Neural progenitor cell (in vitro differentiated cells): ENCODE measurements around the gene HLA-F.

Experiments
- EZH2 ChIP-seq: fragments of 200-600 bp; sonication (generic); IDR thresholded peaks from 2 replicates; pipeline ENCODE4 v1.6.1; 2017; ENCODE audit warnings: antibody characterized with exemption, mild to moderate bottlenecking, moderate library complexity
- EZH2phosphoT487 ChIP-seq: fragments of 200-600 bp; sonication (generic); IDR thresholded peaks from 2 replicates; pipeline ENCODE4 v1.6.1; 2017; ENCODE audit warnings: antibody characterized with exemption
- TF ChIP-seq, protein P1 (sequence below): fragments of 200-600 bp; sonication (generic); IDR thresholded peaks from 2 replicates; pipeline ENCODE4 v1.5.1; 2017; ENCODE audit warnings: antibody characterized with exemption, mild to moderate bottlenecking

DNA sequence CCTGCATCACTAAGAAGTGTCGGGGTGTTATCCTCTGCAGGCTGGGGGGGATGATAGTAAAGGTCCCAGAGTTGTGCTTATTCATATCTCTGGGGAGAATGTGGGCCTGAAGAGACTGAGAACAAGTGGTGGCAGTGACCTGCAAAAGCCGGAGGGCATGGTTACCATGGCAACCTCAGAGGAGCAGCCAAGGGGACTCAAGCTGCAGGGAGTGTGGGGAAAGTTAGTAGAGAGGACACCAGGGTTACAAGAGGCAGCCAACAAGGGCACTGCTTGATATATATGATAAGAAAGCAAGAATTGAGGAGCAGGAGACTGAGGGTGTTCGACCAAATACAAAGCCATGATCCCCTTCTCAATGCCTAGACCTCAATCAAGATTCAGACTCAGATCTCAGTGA is 46.1 kb downstream of the HLA-F start:
- TF ChIP-seq EZH2phosphoT487 (no peak), EZH2 (no peak)
- TF ChIP-seq, protein P1, sequence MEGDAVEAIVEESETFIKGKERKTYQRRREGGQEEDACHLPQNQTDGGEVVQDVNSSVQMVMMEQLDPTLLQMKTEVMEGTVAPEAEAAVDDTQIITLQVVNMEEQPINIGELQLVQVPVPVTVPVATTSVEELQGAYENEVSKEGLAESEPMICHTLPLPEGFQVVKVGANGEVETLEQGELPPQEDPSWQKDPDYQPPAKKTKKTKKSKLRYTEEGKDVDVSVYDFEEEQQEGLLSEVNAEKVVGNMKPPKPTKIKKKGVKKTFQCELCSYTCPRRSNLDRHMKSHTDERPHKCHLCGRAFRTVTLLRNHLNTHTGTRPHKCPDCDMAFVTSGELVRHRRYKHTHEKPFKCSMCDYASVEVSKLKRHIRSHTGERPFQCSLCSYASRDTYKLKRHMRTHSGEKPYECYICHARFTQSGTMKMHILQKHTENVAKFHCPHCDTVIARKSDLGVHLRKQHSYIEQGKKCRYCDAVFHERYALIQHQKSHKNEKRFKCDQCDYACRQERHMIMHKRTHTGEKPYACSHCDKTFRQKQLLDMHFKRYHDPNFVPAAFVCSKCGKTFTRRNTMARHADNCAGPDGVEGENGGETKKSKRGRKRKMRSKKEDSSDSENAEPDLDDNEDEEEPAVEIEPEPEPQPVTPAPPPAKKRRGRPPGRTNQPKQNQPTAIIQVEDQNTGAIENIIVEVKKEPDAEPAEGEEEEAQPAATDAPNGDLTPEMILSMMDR: no peak
